HepG2 (cell line): ENCODE results near the gene ZCCHC3. TPM values are rescaled to one million over a fixed set of nuclear protein-coding genes. Genes with fewer than 3 reads are reported as not detected.

ENCODE experiments used
- BCL6 ChIP-seq: IDR thresholded peaks from 2 replicates; pipeline ENCODE4 v1.6.1; 2016; ENCODE audit warnings: missing genetic modification reagents, missing compliant biosample characterization
- GATAD2A ChIP-seq: IDR thresholded peaks from 2 replicates; pipeline ENCODE4 v1.6.1; 2016
- NFE2 ChIP-seq: sonication (generic); formaldehyde crosslinking; IDR thresholded peaks from 2 replicates; pipeline ENCODE4 v1.4.0; 2020; ENCODE audit warnings: missing genetic modification reagents
- ONECUT2 ChIP-seq: sonication (generic); formaldehyde crosslinking; IDR thresholded peaks from 2 replicates; pipeline ENCODE4 v1.4.0; 2020; ENCODE audit warnings: missing genetic modification reagents
- SMC3 ChIP-seq: IDR thresholded peaks from 2 replicates; pipeline ENCODE4 v1.6.1; 2011; ENCODE audit warnings: low read length, improper control_type of control experiment
- SP140L ChIP-seq: sonication (generic); formaldehyde crosslinking; IDR thresholded peaks from 2 replicates; pipeline ENCODE4 v1.4.0; 2020; ENCODE audit warnings: missing genetic modification reagents, borderline replicate concordance
- SP2 ChIP-seq: sonication (generic); formaldehyde crosslinking; IDR thresholded peaks from 2 replicates; pipeline ENCODE4 v1.5.1; 2020; ENCODE audit warnings: mild to moderate bottlenecking, missing genetic modification reagents
- ZNF652 ChIP-seq: IDR thresholded peaks from 2 replicates; pipeline ENCODE4 v1.6.1; 2016; ENCODE audit warnings: low read depth, borderline replicate concordance
- polyA plus RNA-seq, 8 experiments: library from polyadenylated mRNA; depleted of rRNA in 3 of 8; stranded (reverse) in 7 of 8; unstranded in 1 of 8; fragments of >200 nt; fragmentation: Illumina TruSeq in 4 of 8; extraction: Trizol in 4 of 8; gene quantifications; 2 replicates each; pipeline versions ENCODE4 v1.2.1 to v1.2.3, GENCODE V29; 2011 to 2016; ENCODE audit warnings: low read depth in 4 of 8, missing spikeins in 1 of 8, mixed read lengths in 1 of 8; ENCODE audit not compliant: insufficient read depth in 1 of 8
- total RNA-seq, 5 experiments: library from RNA; depleted of rRNA; stranded (reverse); fragments of >200 nt; fragmentation: Illumina TruSeq; extraction: Trizol; gene quantifications; 2 replicates each; pipeline ENCODE4 v1.2.3, GENCODE V29; 2016; ENCODE audit warnings: low read depth in 1 of 5
- TF ChIP-seq, protein P1 (sequence below): sonication (generic); formaldehyde crosslinking; IDR thresholded peaks from 2 replicates; pipeline ENCODE4 v1.4.0; 2020; ENCODE audit warnings: mild to moderate bottlenecking, low read depth, missing genetic modification reagents
- TF ChIP-seq, protein P2 (sequence below): sonication (generic); formaldehyde crosslinking; conservative IDR thresholded peaks from 2 replicates; pipeline ENCODE4 v1.4.0; 2020; ENCODE audit warnings: missing genetic modification reagents
- TF ChIP-seq, protein P3 (sequence below), 2 experiments: sonication (generic) in 1 of 2; formaldehyde crosslinking in 1 of 2; IDR thresholded peaks; 2 replicates each; pipeline versions ENCODE4 v1.4.0 to v1.6.1; 2016 to 2020; ENCODE audit warnings: borderline replicate concordance in 1 of 2, low read depth in 1 of 2, mild to moderate bottlenecking in 1 of 2, missing genetic modification reagents in 1 of 2
- TF ChIP-seq, protein P4 (sequence below): sonication (generic); formaldehyde crosslinking; IDR thresholded peaks from 2 replicates; pipeline ENCODE4 v1.4.0; 2020; ENCODE audit warnings: missing genetic modification reagents, borderline replicate concordance
- TF ChIP-seq, protein P5 (sequence below): sonication (generic); formaldehyde crosslinking; IDR thresholded peaks from 2 replicates; pipeline ENCODE4 v1.4.0; 2020; ENCODE audit warnings: missing genetic modification reagents

The ZCCHC3 gene
- total and polyA plus RNA-seq, 2 of the 13 experiments (the other 11 are each of a cell fraction or from before 2014, with no cell fraction given): 46.6 to 63.0 TPM

DNA sequence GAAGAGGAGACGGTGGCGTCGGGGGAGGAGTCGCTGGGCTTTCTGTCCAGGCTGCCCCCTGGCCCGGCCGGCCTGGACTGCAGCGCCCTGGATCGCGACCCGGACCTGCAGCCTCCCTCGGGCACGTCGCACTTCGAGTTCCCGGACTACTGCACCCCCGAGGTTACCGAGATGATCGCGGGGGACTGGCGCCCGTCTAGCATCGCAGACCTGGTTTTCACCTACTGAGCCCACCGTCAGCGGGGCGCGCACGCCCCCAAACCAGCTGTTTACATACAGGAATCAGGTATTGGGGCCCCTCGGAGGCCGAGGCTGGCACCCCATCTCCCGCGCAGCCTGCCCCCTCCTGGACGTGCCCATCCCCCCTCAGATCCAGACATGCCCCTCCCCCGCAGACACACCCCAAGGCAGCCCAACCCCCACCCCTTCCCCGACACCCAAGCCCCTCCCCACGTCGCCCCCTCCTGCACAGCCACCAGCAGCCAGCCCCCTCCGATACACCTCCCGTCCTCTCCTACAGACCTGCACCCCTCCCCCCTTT lies 29.3 kb downstream of the ZCCHC3 start (continued):
- TF ChIP-seq, protein P1, sequence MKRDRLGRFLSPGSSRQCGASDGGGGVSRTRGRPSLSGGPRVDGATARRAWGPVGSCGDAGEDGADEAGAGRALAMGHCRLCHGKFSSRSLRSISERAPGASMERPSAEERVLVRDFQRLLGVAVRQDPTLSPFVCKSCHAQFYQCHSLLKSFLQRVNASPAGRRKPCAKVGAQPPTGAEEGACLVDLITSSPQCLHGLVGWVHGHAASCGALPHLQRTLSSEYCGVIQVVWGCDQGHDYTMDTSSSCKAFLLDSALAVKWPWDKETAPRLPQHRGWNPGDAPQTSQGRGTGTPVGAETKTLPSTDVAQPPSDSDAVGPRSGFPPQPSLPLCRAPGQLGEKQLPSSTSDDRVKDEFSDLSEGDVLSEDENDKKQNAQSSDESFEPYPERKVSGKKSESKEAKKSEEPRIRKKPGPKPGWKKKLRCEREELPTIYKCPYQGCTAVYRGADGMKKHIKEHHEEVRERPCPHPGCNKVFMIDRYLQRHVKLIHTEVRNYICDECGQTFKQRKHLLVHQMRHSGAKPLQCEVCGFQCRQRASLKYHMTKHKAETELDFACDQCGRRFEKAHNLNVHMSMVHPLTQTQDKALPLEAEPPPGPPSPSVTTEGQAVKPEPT (CRISPR knock-in tag): no peak
- TF ChIP-seq, protein P2, sequence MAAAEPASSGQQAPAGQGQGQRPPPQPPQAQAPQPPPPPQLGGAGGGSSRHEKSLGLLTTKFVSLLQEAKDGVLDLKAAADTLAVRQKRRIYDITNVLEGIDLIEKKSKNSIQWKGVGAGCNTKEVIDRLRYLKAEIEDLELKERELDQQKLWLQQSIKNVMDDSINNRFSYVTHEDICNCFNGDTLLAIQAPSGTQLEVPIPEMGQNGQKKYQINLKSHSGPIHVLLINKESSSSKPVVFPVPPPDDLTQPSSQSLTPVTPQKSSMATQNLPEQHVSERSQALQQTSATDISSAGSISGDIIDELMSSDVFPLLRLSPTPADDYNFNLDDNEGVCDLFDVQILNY (CRISPR knock-in tag): no peak; the same call in 1 of the 2 replicates
- TF ChIP-seq, protein P3, sequence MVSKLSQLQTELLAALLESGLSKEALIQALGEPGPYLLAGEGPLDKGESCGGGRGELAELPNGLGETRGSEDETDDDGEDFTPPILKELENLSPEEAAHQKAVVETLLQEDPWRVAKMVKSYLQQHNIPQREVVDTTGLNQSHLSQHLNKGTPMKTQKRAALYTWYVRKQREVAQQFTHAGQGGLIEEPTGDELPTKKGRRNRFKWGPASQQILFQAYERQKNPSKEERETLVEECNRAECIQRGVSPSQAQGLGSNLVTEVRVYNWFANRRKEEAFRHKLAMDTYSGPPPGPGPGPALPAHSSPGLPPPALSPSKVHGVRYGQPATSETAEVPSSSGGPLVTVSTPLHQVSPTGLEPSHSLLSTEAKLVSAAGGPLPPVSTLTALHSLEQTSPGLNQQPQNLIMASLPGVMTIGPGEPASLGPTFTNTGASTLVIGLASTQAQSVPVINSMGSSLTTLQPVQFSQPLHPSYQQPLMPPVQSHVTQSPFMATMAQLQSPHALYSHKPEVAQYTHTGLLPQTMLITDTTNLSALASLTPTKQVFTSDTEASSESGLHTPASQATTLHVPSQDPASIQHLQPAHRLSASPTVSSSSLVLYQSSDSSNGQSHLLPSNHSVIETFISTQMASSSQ (IDR thresholded peaks at IDR 0.05; ENCODE audit: low read depth): no peak
- TF ChIP-seq, protein P3 (CRISPR knock-in tag; IDR thresholded peaks at IDR 0.05; ENCODE audit: borderline replicate concordance): no peak; the same call in none of the 2 replicates
- TF ChIP-seq ONECUT2 (CRISPR knock-in tag): no peak
- TF ChIP-seq, protein P4, sequence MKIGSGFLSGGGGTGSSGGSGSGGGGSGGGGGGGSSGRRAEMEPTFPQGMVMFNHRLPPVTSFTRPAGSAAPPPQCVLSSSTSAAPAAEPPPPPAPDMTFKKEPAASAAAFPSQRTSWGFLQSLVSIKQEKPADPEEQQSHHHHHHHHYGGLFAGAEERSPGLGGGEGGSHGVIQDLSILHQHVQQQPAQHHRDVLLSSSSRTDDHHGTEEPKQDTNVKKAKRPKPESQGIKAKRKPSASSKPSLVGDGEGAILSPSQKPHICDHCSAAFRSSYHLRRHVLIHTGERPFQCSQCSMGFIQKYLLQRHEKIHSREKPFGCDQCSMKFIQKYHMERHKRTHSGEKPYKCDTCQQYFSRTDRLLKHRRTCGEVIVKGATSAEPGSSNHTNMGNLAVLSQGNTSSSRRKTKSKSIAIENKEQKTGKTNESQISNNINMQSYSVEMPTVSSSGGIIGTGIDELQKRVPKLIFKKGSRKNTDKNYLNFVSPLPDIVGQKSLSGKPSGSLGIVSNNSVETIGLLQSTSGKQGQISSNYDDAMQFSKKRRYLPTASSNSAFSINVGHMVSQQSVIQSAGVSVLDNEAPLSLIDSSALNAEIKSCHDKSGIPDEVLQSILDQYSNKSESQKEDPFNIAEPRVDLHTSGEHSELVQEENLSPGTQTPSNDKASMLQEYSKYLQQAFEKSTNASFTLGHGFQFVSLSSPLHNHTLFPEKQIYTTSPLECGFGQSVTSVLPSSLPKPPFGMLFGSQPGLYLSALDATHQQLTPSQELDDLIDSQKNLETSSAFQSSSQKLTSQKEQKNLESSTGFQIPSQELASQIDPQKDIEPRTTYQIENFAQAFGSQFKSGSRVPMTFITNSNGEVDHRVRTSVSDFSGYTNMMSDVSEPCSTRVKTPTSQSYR (CRISPR knock-in tag): peak; percentile 89
- 0 out of 2 replicates have a peak, but pooled peaks have one; percentile 13 for TF ChIP-seq SP140L (CRISPR knock-in tag)
- peak; percentile 24; the same call in 1 of the 2 replicates for TF ChIP-seq BCL6 (CRISPR knock-in tag)
- TF ChIP-seq NFE2: no peak
- TF ChIP-seq ZNF652 (CRISPR knock-in tag): no peak
- TF ChIP-seq SP2 (CRISPR knock-in tag): no peak
- TF ChIP-seq, protein P5, sequence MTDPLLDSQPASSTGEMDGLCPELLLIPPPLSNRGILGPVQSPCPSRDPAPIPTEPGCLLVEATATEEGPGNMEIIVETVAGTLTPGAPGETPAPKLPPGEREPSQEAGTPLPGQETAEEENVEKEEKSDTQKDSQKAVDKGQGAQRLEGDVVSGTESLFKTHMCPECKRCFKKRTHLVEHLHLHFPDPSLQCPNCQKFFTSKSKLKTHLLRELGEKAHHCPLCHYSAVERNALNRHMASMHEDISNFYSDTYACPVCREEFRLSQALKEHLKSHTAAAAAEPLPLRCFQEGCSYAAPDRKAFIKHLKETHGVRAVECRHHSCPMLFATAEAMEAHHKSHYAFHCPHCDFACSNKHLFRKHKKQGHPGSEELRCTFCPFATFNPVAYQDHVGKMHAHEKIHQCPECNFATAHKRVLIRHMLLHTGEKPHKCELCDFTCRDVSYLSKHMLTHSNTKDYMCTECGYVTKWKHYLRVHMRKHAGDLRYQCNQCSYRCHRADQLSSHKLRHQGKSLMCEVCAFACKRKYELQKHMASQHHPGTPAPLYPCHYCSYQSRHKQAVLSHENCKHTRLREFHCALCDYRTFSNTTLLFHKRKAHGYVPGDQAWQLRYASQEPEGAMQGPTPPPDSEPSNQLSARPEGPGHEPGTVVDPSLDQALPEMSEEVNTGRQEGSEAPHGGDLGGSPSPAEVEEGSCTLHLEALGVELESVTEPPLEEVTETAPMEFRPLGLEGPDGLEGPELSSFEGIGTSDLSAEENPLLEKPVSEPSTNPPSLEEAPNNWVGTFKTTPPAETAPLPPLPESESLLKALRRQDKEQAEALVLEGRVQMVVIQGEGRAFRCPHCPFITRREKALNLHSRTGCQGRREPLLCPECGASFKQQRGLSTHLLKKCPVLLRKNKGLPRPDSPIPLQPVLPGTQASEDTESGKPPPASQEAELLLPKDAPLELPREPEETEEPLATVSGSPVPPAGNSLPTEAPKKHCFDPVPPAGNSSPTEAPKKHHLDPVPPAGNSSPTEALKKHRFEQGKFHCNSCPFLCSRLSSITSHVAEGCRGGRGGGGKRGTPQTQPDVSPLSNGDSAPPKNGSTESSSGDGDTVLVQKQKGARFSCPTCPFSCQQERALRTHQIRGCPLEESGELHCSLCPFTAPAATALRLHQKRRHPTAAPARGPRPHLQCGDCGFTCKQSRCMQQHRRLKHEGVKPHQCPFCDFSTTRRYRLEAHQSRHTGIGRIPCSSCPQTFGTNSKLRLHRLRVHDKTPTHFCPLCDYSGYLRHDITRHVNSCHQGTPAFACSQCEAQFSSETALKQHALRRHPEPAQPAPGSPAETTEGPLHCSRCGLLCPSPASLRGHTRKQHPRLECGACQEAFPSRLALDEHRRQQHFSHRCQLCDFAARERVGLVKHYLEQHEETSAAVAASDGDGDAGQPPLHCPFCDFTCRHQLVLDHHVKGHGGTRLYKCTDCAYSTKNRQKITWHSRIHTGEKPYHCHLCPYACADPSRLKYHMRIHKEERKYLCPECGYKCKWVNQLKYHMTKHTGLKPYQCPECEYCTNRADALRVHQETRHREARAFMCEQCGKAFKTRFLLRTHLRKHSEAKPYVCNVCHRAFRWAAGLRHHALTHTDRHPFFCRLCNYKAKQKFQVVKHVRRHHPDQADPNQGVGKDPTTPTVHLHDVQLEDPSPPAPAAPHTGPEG (CRISPR knock-in tag): no peak; the same call in 1 of the 2 replicates
- TF ChIP-seq SMC3: no peak
- TF ChIP-seq GATAD2A (CRISPR knock-in tag): no peak; the same call in 1 of the 2 replicates
